GM21825 (cell line): Measurements from ENCODE around the gene DIAPH3.

Experiments used
- ATAC-seq: cut with Tn5 transposase; IDR thresholded peaks from one replicate; pipeline ENCODE4 v1.9.1; 2021; ENCODE audit warnings: mild to moderate bottlenecking, moderate library complexity; ENCODE audit not compliant: unreplicated experiment

The DIAPH3 gene

GRCh38 chr13:59963383-59963782 lies 200.3 kb downstream of the DIAPH3 start:
- no peak for ATAC-seq

GRCh38 chr13:59962343-59962742 lies 201.4 kb downstream of the DIAPH3 start:
- no peak for ATAC-seq

- no peak for ATAC-seq
Observed at GRCh38 chr13:59960683-59961082, 203.0 kb downstream of the DIAPH3 start.

DNA sequence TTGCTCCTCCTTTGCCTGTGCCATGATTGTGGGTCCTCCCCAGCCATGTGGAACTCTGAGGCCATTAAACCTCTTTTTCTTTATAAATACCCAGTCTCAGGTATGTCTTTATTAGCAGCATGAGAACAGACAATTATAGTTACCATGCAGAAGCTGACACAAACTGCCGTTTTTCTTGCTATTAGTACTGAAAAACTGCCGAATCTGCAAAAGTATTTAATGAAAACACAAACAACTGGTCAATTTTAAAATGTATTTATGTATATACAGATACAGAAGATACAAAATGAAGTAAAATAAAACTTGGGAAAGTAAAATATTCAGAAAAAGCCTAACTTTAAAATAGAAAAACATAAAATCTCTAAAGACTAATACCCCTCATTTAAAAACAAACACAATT lies 206.3 kb downstream of the DIAPH3 start:
- no peak for ATAC-seq

- ATAC-seq, result no peak
Observed at GRCh38 chr13:59954601-59955000, 209.1 kb downstream of the DIAPH3 start.

DNA sequence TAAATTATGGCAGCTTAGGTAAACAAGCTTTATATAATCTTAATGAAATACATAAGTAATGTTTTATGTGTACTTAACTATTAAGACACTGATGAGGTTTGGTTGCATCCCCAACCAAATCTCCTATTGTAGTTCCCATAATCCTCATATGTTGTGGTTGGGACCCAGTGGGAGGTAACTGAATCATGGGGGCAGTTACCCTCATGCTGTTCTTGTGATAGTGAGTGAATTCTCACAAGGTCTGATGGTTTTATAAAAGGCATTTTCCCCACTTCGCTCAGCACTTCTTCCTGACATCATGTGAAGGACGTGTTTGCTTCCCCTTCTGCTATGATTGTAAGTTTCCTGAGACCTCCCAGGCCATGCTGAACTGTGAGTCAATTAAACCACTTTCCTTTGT lies 212.7 kb downstream of the DIAPH3 start:
- ATAC-seq, result no peak

DNA sequence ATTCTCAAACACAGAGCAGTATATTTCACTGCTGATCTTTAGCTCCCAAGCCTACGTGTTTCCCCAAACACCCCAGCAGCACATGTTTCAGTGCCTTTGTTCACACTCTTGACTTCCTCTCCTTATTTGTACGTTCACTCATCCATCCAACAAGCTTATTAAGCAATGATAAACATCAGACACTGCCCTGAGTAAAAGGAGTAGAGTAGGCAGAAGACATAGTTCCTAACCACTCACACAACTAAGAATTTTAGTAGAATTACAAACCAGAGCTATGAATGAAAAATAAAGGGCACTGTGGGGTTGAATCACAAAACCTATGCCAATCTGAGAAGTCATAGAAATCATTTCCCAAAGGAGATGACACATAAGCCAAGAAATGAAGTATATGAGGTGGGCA lies 213.5 kb downstream of the DIAPH3 start:
- no peak for ATAC-seq

DNA sequence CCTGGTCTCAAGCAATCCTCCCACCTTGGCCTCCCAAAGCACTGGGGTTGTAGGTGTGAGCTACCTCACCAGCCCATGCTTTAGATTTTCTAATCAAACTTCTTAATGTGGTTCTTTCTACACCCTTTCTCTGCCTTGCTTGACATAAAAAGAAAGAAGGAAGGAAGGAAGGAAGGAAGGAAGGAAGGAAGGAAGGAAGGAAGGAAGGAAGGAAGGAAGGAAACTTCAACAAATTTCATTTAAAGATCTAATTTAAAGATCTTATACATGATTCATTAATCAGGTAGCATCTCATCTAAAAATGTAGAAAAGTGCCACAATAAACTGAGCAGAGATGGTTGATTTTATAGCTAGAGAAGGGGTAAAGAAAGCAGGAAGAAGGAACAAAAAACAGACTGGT lies 215.0 kb downstream of the DIAPH3 start:
- no peak for ATAC-seq

GRCh38 chr13:59946944-59947343 lies 216.8 kb downstream of the DIAPH3 start:
- ATAC-seq, result no peak

DNA sequence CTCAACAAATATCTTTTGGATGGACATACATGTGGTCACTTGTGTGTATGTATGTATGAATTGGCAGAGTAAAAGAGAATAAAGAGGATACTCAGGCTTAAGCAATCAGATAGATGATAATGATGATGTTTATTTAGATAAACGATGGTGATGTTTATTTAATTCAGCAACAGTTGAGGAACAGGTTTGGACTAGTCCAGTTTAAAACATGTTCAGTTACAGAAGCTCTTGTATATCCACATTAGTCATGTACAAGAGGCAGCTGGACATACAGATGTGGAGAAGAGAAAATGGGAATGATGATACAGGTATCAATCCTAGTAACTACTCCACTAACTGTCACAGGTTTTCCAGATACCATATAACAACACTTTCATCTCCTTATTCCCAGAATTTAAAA lies 232.1 kb downstream of the DIAPH3 start:
- ATAC-seq, result no peak

DNA sequence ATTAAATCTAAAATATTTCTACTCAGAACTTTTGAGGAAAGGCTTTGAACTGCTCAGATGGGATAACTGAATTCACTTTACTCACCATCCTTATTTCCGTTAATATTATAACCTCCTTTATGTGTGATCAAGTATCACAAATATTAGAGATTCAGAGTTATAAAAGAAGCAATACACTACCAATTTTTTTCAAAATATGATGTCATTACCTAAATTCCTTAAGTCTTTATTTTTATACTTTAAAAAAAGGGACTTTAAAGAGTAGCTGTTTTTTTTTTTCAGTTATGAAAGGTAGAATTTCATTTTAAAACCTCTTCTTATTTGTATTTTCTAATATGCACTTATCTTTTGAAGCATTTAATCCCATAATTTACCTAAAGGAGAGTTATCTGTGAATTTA lies 239.5 kb downstream of the DIAPH3 start:
- ATAC-seq, result no peak

- ATAC-seq, result no peak
Observed at GRCh38 chr13:59915252-59915651, 248.5 kb downstream of the DIAPH3 start.

GRCh38 chr13:59914556-59914955 lies 249.2 kb downstream of the DIAPH3 start:
- ATAC-seq, result no peak

- ATAC-seq, result no peak
Observed at GRCh38 chr13:59906413-59907049, 257.2 kb downstream of the DIAPH3 start.

DNA sequence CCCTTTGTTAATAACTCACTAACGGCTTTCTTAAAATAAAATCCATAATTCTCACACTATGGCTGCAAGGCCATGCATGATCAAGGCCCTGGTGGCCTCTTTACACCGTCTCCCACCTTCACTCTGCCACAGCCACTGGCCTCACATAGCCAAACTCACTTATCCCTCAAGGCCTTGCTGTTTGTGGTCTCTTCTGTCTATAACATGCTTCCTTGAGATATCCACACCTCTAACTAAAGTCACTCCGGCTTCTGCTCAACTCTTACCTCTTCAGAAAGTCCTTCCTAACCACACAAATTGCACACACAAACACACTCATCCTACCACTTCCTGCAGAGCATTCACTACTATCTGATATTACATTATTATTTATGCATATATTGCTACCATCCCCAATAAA lies 262.5 kb downstream of the DIAPH3 start:
- ATAC-seq, result no peak

DNA sequence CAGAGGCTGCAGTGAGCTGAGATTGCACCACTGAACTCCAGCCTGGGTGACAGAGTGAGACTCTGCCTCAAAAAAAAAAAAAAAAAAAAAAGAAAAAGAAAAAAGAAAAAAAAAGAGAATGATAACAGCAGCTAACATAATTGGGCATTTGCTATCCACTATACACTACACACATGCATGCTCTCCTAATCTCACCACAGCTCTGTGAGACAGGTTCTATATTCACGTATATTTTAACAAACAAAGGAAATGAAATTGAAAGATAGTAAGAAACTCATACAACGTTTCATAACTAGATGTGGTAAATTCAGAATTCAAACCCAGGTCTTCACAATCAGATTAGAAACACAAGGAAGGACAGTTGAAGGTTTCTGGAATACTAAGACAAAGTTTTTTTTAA lies 265.7 kb downstream of the DIAPH3 start:
- ATAC-seq, result no peak

GRCh38 chr13:59893266-59893665 lies 270.5 kb downstream of the DIAPH3 start:
- no peak for ATAC-seq

DNA sequence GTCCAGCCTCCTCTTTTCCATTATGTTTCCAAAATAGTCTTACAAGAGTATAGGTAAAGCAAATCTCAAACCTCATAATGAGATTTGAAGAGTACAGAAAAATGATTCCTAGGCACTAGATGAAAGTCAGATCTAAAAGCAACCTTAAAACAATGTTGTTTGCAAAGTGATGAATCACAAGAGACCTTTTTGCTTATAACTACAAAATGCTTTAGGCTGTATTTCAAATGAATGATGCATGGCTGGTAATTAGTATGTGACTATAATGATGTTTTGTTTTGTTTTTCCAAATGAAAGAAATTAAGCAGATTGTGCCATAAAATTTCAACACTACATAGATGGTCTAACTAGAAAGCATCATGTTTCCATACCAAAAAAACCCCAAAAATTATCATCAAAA lies 272.7 kb downstream of the DIAPH3 start:
- ATAC-seq, result no peak

- ATAC-seq, result no peak
Observed at GRCh38 chr13:59890054-59890453, 273.7 kb downstream of the DIAPH3 start.

- ATAC-seq, result no peak
Observed at GRCh38 chr13:59888408-59888807, 275.3 kb downstream of the DIAPH3 start.

GRCh38 chr13:59885076-59885475 lies 278.7 kb downstream of the DIAPH3 start:
- no peak for ATAC-seq

DNA sequence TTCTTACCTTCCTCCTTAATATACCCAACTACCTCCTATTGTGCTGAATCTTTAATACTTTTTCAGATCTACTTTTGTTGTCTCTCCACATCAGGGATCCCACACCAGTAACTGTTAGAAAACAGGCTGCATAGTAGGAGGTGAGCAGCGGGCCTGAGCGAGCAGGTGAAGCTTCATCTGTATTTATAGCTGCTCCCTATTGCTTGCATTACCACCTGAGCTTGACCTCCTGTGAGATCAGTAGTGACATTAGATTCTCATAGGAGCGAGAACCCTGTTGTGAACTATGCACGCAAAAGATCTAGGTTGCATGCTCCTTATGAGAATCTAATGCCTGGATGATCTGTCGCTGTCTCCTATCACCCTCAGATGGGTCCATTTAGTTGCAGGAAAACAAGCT lies 279.8 kb downstream of the DIAPH3 start:
- ATAC-seq, result no peak

- ATAC-seq, result no peak
Observed at GRCh38 chr13:59880468-59880867, 283.3 kb downstream of the DIAPH3 start.
